Brain microvascular endothelial cell (primary cell): ENCODE results near the gene HIC1.

ENCODE experiments used
- DNase-seq: peaks from one replicate; pipeline ENCODE4 v3.0.0-alpha.2; 2020
- H3K27ac ChIP-seq: fragments of 250-450 bp; sonication (Bioruptor Pico); 2 replicates; pipeline ENCODE4 v1.5.1; 2020; ENCODE audit warnings: mild to moderate bottlenecking, moderate library complexity
- H3K27me3 ChIP-seq: fragments of 250-450 bp; sonication (Bioruptor Pico); replicated peaks from 2 replicates; pipeline ENCODE4 v1.5.1; 2020; ENCODE audit warnings: mild to moderate bottlenecking
- H3K36me3 ChIP-seq: fragments of 250-450 bp; sonication (Bioruptor Pico); replicated peaks from 2 replicates; pipeline ENCODE4 v1.5.1; 2020; ENCODE audit warnings: mild to moderate bottlenecking
- H3K4me3 ChIP-seq: 2 replicates; pipeline ENCODE4 v1.5.1; 2011; ENCODE audit warnings: low read depth, mild to moderate bottlenecking, control low read depth, low read length, moderate library complexity
- in situ Hi-C: cut with HindIII; loops from 2 replicates; pipeline ENCODE4 v1.10.0; 2017; ENCODE audit warnings: low sequenced_read_pairs, low pct_ligation_motif_present
- TF ChIP-seq, protein P1 (sequence below): IDR thresholded peaks from 2 replicates; pipeline ENCODE4 v1.5.1; 2011; ENCODE audit warnings: low read depth, mild to moderate bottlenecking, moderate library complexity, low read length, control low read depth, inconsistent platforms; ENCODE audit errors: missing control alignments

The HIC1 gene

DNA sequence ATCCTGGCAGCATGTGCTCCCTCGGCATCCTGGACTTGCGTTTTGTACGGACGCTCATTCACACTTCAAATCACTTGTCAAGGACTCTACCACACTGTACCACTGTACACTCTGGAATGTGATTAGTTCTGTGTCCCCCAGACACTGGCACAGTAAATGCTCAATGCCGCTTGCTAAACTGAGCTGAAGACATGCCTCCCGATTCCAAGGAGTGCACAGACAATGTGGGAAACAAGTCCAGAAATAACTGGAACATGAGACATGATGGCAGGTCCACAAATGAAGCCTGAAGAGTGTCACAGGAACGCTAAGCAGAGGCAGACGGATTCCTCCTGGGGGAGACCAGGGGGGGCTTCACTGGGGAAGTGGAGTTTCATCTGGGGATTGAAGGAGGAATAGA lies 22.1 kb downstream of the HIC1 start:
- no peak for DNase-seq
- Histone ChIP-seq H3K36me3 (peaks cover 36% of the 10 kb centered on the region), H3K4me3 (no peak overlapping the region), H3K27ac (no peak overlapping the region), H3K27me3 (no peaks in the 10 kb centered on the region)
- TF ChIP-seq, protein P1, sequence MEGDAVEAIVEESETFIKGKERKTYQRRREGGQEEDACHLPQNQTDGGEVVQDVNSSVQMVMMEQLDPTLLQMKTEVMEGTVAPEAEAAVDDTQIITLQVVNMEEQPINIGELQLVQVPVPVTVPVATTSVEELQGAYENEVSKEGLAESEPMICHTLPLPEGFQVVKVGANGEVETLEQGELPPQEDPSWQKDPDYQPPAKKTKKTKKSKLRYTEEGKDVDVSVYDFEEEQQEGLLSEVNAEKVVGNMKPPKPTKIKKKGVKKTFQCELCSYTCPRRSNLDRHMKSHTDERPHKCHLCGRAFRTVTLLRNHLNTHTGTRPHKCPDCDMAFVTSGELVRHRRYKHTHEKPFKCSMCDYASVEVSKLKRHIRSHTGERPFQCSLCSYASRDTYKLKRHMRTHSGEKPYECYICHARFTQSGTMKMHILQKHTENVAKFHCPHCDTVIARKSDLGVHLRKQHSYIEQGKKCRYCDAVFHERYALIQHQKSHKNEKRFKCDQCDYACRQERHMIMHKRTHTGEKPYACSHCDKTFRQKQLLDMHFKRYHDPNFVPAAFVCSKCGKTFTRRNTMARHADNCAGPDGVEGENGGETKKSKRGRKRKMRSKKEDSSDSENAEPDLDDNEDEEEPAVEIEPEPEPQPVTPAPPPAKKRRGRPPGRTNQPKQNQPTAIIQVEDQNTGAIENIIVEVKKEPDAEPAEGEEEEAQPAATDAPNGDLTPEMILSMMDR, result no peak
- in situ Hi-C loops, result no loop called here

DNA sequence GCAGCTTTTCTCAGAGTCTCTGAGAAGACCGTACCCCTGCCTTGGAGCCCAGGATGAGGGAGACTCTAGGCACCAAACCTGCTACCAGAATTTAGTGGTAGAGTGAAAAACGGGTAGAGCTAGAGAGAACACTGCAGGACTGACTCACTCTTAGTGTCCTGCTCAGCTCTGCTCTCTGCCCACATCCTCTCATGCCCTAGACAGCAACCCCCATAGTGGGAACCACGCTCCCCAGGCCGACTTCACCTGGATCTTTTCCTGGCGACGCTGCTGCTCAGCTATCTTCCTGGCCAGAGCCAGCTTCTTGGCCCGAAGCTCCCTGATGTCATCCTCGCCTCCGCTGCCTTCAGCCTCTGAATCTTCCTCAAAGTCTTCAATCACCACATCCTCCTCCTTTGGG lies 26.7 kb downstream of the HIC1 start:
- Histone ChIP-seq H3K36me3 (peaks cover 34% of the 10 kb centered on the region), H3K27ac (peak overlapping the region; percentile 71), H3K4me3 (no peak overlapping the region), H3K27me3 (no peaks in the 10 kb centered on the region)
- in situ Hi-C loops, result loop anchor here (10.0 kb wide), 1 partner anchor 93 kb away; no protein-coding TSS in a partner anchor
- TF ChIP-seq, protein P1, result no peak
- DNase-seq, result no peak

DNA sequence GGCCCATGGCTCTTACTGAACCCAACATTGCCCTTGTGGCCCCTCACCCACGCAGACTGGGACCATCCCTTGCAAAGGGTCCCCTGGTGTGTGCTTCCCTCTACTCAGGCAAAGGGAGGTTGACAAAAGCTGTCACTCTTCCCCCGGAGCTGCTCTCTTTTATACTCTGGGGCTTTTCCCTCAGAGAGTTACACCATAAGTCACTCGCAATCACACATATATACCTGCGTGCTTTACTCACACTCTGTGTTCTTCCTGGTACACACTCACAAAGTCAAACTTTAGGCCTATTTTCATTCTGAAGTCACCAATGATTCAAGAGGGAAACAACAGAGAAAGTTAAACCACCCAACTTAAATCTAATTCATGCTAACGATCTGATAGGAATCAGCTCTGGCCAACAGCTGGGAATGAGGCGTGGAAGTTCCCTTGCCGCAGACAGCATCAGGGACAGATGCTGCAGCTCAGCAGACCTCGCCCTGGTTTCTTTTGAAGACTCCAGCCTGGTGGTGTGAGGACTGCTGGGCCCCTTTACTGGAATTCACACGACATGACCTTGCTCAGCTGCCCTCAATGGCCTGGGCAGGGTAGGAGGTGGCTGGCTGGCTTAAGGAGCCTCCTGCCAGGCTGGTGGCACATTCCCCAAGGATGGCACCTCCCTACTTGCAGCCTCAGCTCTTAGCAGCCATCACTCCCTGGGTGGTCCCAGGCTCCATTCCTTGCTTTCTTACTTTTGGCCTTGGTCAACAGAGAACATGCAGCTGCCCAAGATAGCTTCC lies 27.3 kb downstream of the HIC1 start:
- TF ChIP-seq, protein P1, result no peak
- DNase-seq, result no peak
- H3K36me3 ChIP-seq, result peaks cover 30% of the 10 kb centered on the region
- in situ Hi-C loops, result loop anchor here (10.0 kb wide), 1 partner anchor 93 kb away; no protein-coding TSS in a partner anchor
- no peaks in the 10 kb centered on the region for H3K27me3 ChIP-seq
- H3K27ac ChIP-seq, result peak overlapping the region; percentile 71
- H3K4me3 ChIP-seq, result no peak overlapping the region

DNA sequence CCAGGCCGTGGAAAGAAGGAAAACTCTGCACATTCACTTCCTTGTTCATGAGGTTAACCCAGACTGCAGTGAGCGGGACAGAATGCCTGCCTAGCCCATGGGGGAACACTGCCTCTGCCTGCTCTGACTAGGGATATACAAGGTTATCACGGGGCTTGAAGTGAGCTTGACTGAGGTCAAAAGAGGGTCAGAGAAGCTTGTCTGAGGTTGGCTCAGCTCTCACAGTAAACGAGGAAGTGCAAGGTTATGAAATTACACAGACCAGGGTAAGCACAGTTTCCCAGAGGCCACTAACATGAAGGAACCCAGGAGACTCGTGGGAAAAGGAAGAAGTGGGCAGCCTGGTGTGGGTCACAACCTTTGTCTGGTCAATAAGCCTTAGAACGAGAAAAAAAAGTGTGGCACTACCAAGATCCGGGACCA lies 28.7 kb downstream of the HIC1 start:
- no peak for DNase-seq
- Histone ChIP-seq H3K27ac (peak overlapping the region; percentile 80), H3K36me3 (peaks cover 22% of the 10 kb centered on the region)

DNA sequence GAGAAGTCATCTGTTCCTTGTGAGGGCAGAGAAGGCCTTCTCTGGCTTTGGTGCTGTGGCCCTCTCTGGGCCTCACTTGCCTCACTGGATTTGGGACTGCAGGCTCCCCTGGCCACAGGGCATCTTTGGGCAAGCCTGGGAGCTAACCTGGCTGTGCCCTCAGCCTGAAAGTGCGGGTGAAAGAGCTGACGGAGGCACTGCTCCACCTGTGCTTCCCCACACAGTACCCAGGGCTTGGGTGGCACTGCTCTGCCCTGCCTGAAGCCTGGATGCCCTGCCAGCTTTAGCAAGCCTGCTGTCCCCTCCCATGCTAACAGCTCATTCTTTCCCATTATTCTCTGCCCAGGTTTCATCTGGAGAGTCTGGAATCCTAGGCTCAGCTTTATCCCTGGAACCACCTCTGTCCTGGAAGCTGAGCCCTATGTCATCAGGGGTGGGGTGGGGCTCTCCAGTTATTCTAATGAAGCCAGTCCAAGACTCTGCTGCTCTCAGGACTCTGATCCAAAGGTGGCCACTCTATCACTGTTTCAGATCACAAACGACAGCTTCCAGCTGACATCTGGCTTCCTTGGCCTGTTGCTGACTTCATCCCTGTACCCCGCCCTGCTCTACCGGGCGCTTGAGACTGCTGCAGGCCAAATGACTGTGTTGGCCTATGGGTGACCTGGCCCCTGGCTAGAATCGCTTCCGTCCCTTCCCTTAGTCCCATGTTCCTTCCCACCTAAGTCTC lies 29.3 kb downstream of the HIC1 start:
- DNase-seq, result peak; percentile 54
- Histone ChIP-seq H3K27me3 (no peaks in the 10 kb centered on the region), H3K27ac (peak overlapping the region; percentile 80), H3K4me3 (no peak overlapping the region), H3K36me3 (peaks cover 16% of the 10 kb centered on the region)
- in situ Hi-C loops, result loop anchor here (10.0 kb wide), 1 partner anchor 91 kb away; no protein-coding TSS in a partner anchor
- TF ChIP-seq, protein P1, result no peak

More for the DNA sequence above, 28.7 kb downstream of the HIC1 start:
- no peak overlapping the region for H3K4me3 ChIP-seq
- in situ Hi-C loops, result loop anchor here (10.0 kb wide), 1 partner anchor 91 kb away; no protein-coding TSS in a partner anchor
- H3K27me3 ChIP-seq, result no peaks in the 10 kb centered on the region
- TF ChIP-seq, protein P1, result no peak
